HUES64 (cell line): ENCODE results near the gene ZDHHC16.
A peak's percentile ranks its signal among the peaks of the same experiment; 100 is the strongest.
"Not testable (repeated sequence)": the region's sequence is repeated elsewhere in the genome, so short reads cannot be mapped to it uniquely, and the experiment has no call there.

Source experiments
- H3K27ac ChIP-seq: 2 replicates; pipeline ENCODE4 v1.7.0; 2013; ENCODE audit warnings: low read depth, low read length, inconsistent platforms
- H3K27me3 ChIP-seq: 2 replicates; pipeline ENCODE4 v1.6.1; 2013; ENCODE audit warnings: mild to moderate bottlenecking, low read length; ENCODE audit not compliant: insufficient read depth
- H3K36me3 ChIP-seq: 2 replicates; pipeline ENCODE4 v1.6.1; 2013; ENCODE audit warnings: mild to moderate bottlenecking, low read length; ENCODE audit not compliant: insufficient read depth
- H3K4me1 ChIP-seq: 2 replicates; pipeline ENCODE4 v1.6.1; 2013; ENCODE audit warnings: mild to moderate bottlenecking, low read length, moderate library complexity; ENCODE audit not compliant: insufficient read depth
- H3K4me3 ChIP-seq: 2 replicates; pipeline ENCODE4 v1.5.1; 2013; ENCODE audit warnings: mild to moderate bottlenecking, low read length, moderate library complexity
- H3K9ac ChIP-seq: 2 replicates; pipeline ENCODE4 v1.6.1; 2013; ENCODE audit warnings: mild to moderate bottlenecking, low read depth, low read length
- H3K9me3 ChIP-seq: 2 replicates; pipeline ENCODE4 v1.6.1; 2013; ENCODE audit warnings: low read depth, low read length; ENCODE audit not compliant: insufficient read depth
- WGBS: fragments of 150-250, 120-280 bp; methylation state at CpG from one replicate; pipeline ENCODE4 v1.1.7; 2013; ENCODE audit warnings: missing lambda C conversion rate; 5-methylcytosine and 5-hydroxymethylcytosine counted together

Gene ZDHHC16

DNA sequence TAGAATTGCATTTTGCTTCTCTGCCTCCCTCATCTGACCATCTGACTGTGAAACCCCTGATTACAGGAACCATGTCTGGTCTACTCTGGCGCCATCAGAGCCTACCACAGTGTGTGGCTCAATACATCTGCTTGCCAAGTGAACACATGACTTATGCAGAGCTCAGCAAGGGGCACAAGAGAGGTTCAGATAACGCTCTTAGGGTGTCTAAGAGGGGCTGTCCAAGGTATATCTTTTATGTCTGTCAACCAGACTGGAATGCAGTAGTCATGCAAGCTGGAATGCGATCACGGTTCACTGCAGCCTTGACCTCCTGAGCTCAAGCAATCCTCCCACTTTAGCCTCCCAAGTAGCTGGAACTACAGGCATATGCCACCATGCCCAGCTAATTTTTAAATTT is 34.6 kb upstream of the ZDHHC16 start:
- Histone ChIP-seq H3K27ac (no peak overlapping the region), H3K4me1 (peaks cover 3% of the 10 kb centered on the region; the same call in 1 of the 2 replicates), H3K4me3 (no peak overlapping the region), H3K9ac (no peak overlapping the region), H3K27me3 (no peaks in the 10 kb centered on the region), H3K9me3 (no peaks in the 10 kb centered on the region), H3K36me3 (no peaks in the 10 kb centered on the region)
- 93% methylated on average over 4 of the region's 4 CpGs for WGBS

DNA sequence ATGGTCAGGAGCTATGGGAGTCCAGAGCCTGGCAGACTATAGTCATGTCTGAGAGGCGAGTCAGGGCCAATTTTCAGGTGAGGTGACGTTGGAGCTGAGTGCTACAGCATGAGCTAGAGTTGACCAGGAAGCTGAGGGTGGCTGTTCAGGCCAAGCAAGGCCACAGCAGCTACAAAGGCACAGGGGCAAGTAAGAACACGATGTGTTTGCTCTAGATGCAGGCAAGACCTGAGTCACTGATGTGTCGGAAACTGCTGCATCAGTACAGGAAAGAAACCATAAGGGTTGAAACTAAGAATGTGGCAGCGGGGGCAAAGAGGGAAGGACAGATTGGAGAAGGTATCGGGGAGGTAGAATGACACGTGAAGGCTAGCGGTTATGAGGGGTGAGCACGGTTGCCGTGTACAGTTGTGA is 33.1 kb upstream of the ZDHHC16 start:
- Histone ChIP-seq H3K27ac (no peak overlapping the region), H3K4me1 (peaks cover 3% of the 10 kb centered on the region; the same call in 1 of the 2 replicates), H3K9ac (no peak overlapping the region), H3K9me3 (no peaks in the 10 kb centered on the region), H3K27me3 (no peaks in the 10 kb centered on the region), H3K36me3 (no peaks in the 10 kb centered on the region), H3K4me3 (no peak overlapping the region)
- 92% methylated on average over 10 of the region's 10 CpGs for WGBS

DNA sequence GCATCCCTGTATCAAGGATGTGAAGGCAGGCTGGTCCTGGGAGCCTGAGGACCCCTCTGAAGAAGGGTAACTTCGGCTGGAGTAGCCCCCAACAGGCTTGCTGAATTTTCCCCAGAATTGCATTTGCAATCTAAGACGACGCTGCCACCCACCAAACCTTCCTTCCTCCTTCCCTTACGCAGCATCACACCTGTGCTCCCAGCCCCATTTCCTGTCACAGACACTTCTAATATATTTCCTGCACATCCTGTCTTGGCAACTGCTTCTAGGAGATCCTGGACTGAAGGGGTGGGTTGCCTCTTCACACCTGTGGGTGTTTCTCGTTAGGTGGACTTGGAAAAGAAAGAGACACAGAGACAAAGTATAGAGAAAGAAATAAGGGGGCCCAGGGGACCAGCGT is 29.4 kb upstream of the ZDHHC16 start:
- H3K27ac ChIP-seq: no peak overlapping the region
- no peaks in the 10 kb centered on the region for H3K9me3 ChIP-seq
- H3K4me1 ChIP-seq: peaks cover 12% of the 10 kb centered on the region
- no peak overlapping the region for H3K9ac ChIP-seq
- 94% methylated on average over 6 of the region's 6 CpGs for WGBS
- no peaks in the 10 kb centered on the region for H3K36me3 ChIP-seq
- H3K4me3 ChIP-seq: no peak overlapping the region
- H3K27me3 ChIP-seq: no peaks in the 10 kb centered on the region

DNA sequence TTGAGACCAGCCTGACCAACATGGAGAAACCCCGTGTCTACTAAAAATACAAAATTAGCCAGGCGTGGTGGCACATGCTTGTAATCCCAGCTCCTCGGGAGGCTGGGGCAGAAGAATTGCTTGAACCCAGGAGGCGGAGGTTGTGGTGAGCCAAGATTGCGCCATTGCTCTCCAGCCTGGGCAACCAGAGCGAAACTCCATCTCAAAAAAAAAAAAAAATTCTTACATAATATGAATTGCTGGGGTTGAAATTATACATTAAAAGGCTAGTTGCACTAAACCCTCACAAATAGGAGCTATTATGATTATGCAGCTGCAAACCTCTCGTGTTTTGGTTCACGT is 22.2 kb upstream of the ZDHHC16 start:
- not testable (repeated sequence) for H3K4me3 ChIP-seq, H3K9ac ChIP-seq, H3K27ac ChIP-seq, H3K9me3 ChIP-seq, H3K27me3 ChIP-seq
- peaks cover 13% of the 10 kb centered on the region for H3K4me1 ChIP-seq
- peaks cover 18% of the 10 kb centered on the region for H3K36me3 ChIP-seq
- 90% methylated on average over 6 of the region's 8 CpGs for WGBS

DNA sequence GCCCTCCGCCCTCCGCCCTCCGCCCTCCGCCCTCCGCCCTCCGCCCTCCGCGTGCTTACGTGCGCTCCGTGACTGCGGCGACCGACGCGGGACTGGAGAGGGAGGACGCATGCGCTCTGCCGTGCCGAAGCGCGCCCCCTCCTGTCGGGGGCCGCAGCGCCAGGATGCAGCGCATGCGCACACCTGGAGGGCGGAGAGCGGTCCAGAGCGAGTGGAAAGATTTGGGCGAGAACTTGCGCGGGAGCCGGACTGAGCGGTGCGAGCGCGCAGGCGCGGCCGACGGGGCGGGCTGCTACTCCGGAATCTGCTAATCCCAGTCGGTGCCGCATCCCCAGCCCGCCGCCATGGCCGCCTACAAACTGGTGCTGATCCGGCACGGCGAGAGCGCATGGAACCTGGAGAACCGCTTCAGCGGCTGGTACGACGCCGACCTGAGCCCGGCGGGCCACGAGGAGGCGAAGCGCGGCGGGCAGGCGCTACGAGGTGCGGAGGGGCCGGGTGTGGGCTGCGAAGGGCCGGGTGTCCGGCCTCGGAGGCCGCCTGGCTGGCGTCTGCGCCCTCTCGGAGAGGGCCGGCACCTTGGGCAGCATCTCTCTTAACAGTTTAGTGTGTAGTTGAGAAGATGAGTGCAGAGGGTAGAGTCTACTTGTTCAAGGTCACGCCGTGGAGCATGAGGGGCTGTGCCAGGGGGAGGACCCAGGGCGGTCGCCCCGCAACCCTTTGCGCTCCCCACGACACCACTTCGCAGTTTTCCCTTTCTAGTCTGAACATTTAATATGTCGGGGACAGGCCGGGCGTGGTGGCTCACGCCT is 19.8 kb upstream of the ZDHHC16 start, which contains the start of gene PGAM1:
Gene PGAM1 (plus strand): TSS at position 228 of the 812 bp plus-strand sequence. CDS start 117 bp downstream, at position 345.
- peak within 1 kb of the TSS; percentile 100 for H3K4me3 ChIP-seq
- H3K27ac ChIP-seq: peak within 1 kb of the TSS; percentile 87
- WGBS: under 1% methylated on average over 79 of the region's 90 CpGs
- peaks cover 12% of the 10 kb centered on the region for H3K4me1 ChIP-seq
- H3K9me3 ChIP-seq: no peaks in the 10 kb centered on the region
- no peaks in the 10 kb centered on the region for H3K27me3 ChIP-seq
- H3K36me3 ChIP-seq: peaks cover 40% of the 10 kb centered on the region
- H3K9ac ChIP-seq: peak within 1 kb of the TSS; percentile 99

DNA sequence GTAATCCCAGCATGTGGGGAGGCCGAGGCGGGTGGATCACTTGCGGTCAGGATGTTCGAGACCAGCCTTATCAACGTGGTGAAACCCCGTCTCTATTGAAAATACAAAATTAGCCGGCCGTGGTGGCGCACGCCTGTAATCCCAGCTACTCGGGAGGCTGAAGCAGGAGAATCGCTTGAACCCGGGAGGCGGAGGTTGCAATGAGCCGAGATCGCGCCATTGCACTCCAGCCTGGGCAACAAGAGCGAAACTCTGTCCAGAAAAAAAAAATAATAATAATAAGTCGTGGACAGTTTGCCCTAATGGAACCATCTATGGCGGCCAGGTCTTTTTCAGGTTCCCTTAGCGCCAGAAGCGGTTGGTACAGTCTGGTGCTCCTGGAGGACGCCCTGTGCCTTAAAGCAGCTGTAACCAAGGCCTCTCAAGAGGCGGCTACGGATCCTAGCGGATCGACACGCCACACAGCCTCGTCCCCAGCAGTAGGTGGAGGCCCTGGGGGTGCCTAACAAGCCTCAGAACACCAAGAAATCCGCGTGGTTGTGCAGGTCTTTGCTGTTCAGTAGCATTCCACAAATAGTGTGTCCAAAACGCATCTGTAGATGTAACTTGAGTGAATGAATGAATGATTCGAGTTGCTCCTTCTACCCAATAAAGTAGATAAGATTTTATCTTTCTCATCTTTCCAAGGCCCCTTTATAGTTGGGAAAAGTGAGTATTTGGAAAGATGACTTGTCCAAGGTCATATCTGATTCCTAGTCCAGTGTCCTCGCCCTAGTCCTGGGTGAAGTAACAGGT is 19.0 kb upstream of the ZDHHC16 start:
- Histone ChIP-seq H3K27me3 (no peaks in the 10 kb centered on the region), H3K27ac (peak overlapping the region; percentile 87), H3K9ac (peak overlapping the region; percentile 99), H3K9me3 (no peaks in the 10 kb centered on the region), H3K4me1 (peaks cover 12% of the 10 kb centered on the region), H3K4me3 (peak overlapping the region; percentile 100), H3K36me3 (peaks cover 48% of the 10 kb centered on the region)
- WGBS: under 1% methylated on average over 33 of the region's 34 CpGs

DNA sequence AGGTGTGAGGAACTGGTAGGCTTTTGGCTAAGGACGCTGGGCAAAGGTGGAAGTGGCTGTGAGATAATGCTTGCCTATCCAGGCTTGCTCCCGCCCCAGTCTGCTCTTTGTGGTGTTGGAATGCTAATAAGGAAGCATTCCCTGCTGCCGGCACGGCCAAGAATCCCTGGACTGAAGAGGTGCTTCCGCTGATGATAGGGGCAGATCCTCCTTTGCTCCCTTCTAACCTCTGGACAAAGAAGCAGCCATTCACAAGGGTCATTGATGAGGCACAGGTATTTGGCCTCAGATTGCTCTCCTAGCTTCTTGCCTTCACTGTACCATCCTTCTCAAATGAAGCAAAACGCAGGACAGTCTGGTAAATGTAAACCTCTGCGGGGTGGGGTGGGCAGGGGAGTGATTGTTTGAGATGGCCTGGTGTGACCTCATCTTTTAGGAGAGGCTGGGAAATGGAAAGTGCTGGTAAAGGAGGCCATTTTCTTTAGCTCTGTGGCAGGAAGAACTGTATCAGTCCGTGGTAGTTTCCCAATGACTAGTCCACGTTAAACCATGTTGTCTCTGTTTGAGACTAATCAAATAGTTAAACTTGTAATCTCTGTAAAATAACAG is 18.3 kb upstream of the ZDHHC16 start:
- peak overlapping the region; percentile 87 for H3K27ac ChIP-seq
- WGBS: 4% methylated on average over 8 of the region's 9 CpGs

DNA sequence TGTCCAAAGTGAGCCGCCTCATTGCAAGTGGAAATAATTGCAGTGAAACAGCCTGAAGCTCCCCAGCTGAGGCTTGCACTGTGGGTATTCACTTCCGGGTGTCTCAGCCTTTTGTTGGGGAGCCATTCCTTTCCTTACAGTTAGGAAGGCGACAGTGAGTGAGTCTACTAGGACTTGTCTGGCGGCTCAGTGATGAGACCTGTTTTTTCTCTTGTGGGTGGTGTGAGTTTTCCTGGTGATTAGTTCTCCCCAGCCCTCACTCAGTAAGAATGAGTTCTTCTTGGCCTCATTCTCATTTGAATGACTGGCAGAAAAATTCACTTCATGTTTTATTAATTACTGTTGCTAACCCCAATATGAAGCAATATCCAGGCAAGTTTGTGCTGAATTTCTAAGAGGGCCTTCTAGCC is 17.4 kb upstream of the ZDHHC16 start:
- Histone ChIP-seq H3K27ac (peak overlapping the region; percentile 87), H3K9ac (peak overlapping the region; percentile 99), H3K4me1 (peaks cover 12% of the 10 kb centered on the region), H3K9me3 (no peaks in the 10 kb centered on the region), H3K36me3 (peaks cover 56% of the 10 kb centered on the region), H3K27me3 (no peaks in the 10 kb centered on the region), H3K4me3 (peak overlapping the region; percentile 100)
- WGBS: 72% methylated on average over 4 of the region's 4 CpGs

More for the DNA sequence above, 18.3 kb upstream of the ZDHHC16 start:
- Histone ChIP-seq H3K9me3 (no peaks in the 10 kb centered on the region), H3K4me1 (peaks cover 12% of the 10 kb centered on the region), H3K27me3 (no peaks in the 10 kb centered on the region), H3K9ac (peak overlapping the region; percentile 99), H3K36me3 (peaks cover 51% of the 10 kb centered on the region), H3K4me3 (peak overlapping the region; percentile 100)

DNA sequence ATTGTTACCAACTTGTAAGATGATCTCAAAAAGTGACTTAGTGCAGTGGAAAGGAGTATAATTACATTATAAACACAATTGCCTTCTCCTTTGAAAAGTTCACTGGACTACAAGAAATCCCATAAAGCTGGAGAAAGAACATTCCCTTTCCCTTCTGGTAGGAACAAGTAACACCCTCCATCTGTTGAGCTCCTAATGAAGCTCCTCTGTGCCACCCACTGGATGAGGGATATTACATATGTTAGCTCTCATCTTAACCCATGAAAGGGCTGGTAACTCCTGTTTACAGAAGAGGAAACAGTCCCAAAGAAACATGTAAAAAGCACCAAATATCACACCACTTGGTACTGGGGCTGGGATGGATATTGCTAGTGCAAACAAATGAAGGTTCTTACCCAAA is 11.9 kb upstream of the ZDHHC16 start:
- Histone ChIP-seq H3K36me3 (peaks cover 79% of the 10 kb centered on the region), H3K9ac (no peak overlapping the region), H3K27ac (no peak overlapping the region), H3K9me3 (no peaks in the 10 kb centered on the region), H3K4me1 (peaks cover 2% of the 10 kb centered on the region; the same call in 1 of the 2 replicates), H3K27me3 (no peaks in the 10 kb centered on the region), H3K4me3 (no peak overlapping the region)

DNA sequence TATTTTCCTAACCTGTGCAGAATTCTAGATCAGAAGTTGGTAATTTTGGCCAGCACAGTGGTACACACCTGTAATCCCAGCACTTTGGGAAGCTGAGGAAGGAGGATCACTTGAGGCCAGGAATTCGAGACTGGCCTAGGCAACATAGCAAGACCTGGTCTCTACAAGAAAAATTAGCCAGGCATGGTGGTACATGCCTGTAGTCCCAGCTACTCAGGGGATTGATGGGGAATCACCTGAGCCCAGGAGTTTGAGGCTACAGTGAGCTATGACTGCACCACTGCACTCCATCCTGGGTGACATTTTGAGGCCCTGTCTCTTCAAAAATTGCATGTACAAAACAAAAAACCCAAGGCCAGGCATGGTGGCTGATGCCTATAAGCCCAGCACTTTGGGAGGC is 11.4 kb upstream of the ZDHHC16 start:
- Histone ChIP-seq H3K9me3 (no peaks in the 10 kb centered on the region), H3K4me3 (no peak overlapping the region), H3K27me3 (no peaks in the 10 kb centered on the region), H3K36me3 (peaks cover 80% of the 10 kb centered on the region), H3K4me1 (no peaks in the 10 kb centered on the region), H3K9ac (no peak overlapping the region), H3K27ac (no peak overlapping the region; the same call in 1 of the 2 replicates)
- 92% methylated on average over 1 of the region's 1 CpG for WGBS

DNA sequence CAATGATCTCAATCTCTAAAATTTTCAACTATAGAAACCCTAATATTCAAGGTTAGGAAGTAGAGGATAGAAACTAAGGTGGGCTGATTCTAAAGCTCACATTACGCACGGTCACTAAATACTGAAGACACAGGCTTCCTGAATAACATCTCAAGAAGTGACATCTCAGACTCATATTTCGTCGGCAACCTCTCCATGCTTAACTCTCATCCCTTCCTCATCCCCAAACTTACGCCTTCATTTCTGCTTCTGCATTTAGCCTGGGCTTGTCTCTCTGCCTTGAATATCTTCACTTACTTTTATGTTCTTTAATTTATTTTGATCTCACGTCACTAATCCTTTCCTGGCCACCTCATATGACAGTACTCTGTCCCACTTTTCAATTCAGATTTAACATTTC is 10.8 kb upstream of the ZDHHC16 start:
- H3K36me3 ChIP-seq: peaks cover 78% of the 10 kb centered on the region
- H3K27me3 ChIP-seq: no peaks in the 10 kb centered on the region
- no peaks in the 10 kb centered on the region for H3K4me1 ChIP-seq
- no peaks in the 10 kb centered on the region for H3K9me3 ChIP-seq
- no peak overlapping the region for H3K4me3 ChIP-seq
- 96% methylated on average over 6 of the region's 6 CpGs for WGBS
- H3K9ac ChIP-seq: no peak overlapping the region
- no peak overlapping the region for H3K27ac ChIP-seq
